ENCODE data around the gene LYRM4.
A peak's percentile ranks its signal among the peaks of the same experiment; 100 is the strongest.

Gene LYRM4

GRCh38 chr6:5096482-5096881 is 164.3 kb downstream of the LYRM4 start:
- no peak for DNase-seq

- no peak for DNase-seq
Observed at GRCh38 chr6:5095236-5095635, 165.5 kb downstream of the LYRM4 start.

- DNase-seq, result no peak
Observed at GRCh38 chr6:5094327-5094726, 166.4 kb downstream of the LYRM4 start.

- DNase-seq, result no peak
Observed at GRCh38 chr6:5093231-5094015, 167.3 kb downstream of the LYRM4 start.

DNA sequence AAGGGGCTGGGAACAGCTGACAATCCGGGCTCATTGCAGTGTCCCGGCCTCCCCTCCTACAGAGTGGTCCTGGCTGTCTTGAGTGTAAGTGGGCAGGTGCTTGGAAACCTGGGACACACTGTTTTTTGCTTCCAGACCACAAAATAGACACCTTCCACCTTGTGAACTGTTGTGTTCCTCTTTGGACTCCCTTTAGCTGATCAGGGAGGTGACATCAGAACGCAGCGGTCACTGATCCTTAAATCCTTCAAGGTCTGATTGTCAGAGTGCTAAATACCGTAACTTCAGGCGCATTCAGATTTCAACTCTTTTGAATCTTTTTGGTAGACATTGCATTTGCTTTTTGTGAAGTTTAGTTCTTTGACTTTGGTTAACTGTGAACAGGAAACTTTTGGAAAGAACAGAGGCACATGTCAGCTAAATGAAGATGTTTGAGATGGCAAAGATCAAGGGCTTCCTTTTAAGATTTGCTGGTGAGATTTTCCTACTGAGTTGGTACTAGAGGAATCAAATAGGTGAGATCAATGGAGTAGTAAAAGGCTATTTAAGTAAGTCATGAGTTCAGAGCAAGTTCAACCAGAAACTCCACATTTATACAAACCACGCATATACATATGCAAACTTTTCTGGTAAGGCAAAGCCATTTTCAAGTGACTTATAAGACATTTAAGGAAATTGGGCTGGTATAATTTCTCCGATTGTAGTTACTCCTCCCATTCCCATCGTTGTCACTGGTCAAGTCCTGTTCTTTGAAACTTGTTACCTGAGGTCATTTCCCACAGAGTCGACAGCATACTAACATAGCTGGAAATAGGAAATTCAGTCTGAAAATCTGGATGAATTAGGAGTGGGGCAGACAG is 169.3 kb downstream of the LYRM4 start:
- DNase-seq, result no peak

DNA sequence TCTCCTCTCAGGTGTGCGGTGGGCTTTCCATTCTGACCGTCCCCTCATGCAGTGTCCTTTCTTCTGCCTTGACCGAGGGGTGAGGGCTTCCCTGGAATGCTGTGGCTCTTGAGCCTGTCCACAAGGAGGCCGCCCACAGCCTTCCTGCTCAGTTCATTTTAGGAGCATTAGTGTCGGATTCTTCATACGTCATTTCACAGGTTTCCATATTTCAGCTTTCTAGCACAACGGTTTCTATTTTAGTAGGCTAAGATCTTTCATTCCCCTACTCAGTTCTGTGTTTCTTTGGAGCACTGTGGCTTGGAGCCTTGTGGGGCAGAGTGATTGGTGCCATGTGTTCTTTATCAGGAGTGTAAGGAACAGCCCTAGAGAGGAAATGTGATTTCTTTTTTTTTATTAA is 170.1 kb downstream of the LYRM4 start:
- DNase-seq, result no peak

DNA sequence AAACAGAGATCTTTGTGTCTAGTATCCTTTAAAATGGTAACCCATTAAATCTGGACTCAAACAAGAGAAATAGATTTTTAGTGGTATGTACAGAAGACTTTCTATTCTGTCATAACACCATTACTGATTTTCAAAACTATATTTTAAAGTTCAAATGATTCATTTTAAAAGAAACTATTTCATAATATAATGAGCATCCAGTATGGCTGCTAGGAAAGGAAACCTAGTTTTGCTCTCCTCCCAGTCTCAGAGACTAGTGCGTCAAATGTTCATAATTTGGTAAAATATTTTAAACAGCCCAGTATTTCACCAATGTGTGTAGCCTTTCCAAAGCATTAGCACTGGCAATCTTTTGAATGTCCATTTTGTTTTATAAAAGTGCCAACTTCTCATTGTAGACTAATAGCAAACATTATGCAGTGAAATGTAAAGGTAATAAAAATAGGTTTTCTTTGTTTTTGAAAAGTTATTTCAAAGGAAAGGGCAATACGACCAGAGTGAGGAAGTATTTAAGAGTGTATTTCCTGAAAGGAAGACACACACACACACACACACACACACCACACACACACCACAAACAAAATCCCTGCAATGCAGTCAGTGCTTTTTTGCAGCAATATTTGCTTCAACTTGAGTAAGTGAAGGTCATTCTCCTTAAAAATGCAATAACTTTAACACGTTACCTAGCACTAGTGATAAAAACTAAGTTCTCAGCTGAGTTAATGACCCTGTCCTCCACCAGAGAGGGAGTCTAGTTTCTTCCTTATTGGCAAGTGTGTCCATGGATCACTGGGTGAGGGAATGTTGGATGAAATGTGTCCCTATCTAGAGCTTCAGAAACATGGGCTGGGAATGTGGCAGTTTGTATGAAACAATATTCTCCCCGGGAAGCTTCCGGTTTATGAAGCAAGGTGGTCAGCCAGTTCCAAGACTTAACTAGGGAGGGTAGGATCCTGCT is 171.0 kb downstream of the LYRM4 start:
- no peak for DNase-seq

- DNase-seq, result no peak
Observed at GRCh38 chr6:5088780-5089179, 172.0 kb downstream of the LYRM4 start.

GRCh38 chr6:5087389-5087788 is 173.4 kb downstream of the LYRM4 start:
- DNase-seq, result no peak

GRCh38 chr6:5086294-5086890 is 174.4 kb downstream of the LYRM4 start:
- DNase-seq, result no peak

GRCh38 chr6:5085648-5086293 is 175.0 kb downstream of the LYRM4 start:
- peak; percentile 95 for DNase-seq

GRCh38 chr6:5084781-5085647 is 175.7 kb downstream of the LYRM4 start, which contains the start of gene PPP1R3G:
Gene PPP1R3G, plus strand, starts transcription at chr6:5085341. Its CDS starts 145 bp downstream, at chr6:5085486.
- DNase-seq, result peak; percentile 91

DNA sequence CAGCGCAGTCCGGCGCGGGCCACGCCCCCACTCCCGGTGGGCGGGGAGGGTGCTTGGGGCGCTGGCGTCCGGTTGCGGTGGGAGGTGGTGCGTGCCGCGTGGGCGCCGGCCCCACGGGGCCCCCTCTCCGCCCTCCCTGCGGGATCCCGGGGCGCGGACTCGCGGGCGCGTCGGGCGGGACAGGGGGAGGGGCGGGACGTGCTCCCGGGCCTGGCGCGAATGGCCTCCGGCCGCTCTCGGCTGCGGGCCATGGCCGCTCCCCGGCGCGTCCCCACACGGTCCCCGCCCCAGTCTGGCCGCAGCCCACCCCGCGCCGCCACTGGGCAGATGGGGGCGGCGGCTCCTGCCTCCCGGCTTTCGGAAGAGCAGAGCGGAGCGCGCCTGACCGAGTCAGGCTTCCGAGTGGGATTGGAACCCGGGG is 176.4 kb downstream of the LYRM4 start:
- no peak for DNase-seq

- no peak for DNase-seq
Observed at GRCh38 chr6:5083813-5084359, 176.9 kb downstream of the LYRM4 start.

GRCh38 chr6:5083307-5083583 is 177.5 kb downstream of the LYRM4 start:
- no peak for DNase-seq

DNA sequence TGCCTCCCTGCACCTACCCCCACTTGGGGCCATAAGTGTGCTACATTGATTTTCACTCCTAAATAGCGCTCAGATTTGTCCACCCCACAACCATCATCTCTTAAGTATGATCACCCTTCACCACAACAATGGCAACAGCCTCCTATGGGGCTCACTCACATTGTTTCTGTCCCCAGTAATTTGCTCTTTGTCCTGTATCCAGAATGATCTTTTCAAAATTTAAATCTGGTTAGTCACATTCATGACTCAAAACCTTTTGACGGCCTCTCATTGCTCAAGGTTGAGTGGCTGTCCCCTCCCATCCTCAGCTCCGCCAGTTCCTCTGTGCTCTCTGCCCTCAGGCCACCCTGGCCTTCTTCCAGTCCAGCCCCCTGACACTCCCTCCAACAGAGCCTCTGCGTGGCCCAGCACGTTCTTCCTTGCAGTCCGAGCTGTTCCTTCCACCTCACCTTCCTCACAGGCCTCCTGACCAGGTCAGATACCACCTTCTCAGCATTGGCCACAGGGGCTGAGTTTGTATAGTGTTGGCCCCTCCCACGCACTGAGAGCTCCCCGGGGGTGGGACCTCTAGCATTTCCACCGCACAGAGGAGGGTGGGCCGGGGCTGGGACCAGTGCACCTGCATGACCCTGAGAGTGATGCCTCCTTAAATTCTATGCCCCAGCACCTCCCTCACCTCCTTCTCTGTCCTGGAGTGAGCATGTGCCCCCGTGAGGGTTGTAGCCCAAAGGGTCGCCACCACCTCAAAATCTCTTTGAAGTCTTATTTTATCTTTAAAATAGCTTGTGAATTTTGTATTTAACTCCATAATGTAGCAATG is 178.1 kb downstream of the LYRM4 start:
- DNase-seq, result no peak

- DNase-seq, result no peak
Observed at GRCh38 chr6:5081955-5082354, 178.8 kb downstream of the LYRM4 start.

- DNase-seq, result no peak
Observed at GRCh38 chr6:5081182-5081581, 179.6 kb downstream of the LYRM4 start.

GRCh38 chr6:5080574-5080973 is 180.2 kb downstream of the LYRM4 start:
- DNase-seq, result no peak
